Right renal pelvis (tissue), 4 donors: ENCODE measurements around the gene KCNK3. TPM values are rescaled to one million over a fixed set of nuclear protein-coding genes. Genes with fewer than 3 reads are reported as not detected.
"Not testable (repeated sequence)": the region's sequence is repeated elsewhere in the genome, so short reads cannot be mapped to it uniquely, and the experiment has no call there.

ENCODE experiments used
- DNase-seq, 4 donors: peaks; one replicate each; pipeline ENCODE4 v3.0.0-alpha.2; 2013; ENCODE audit warnings: low read depth in 4 of 4, low spot score in 3 of 4, missing footprints in 1 of 4
- polyA plus RNA-seq, 4 donors: library from polyadenylated mRNA; unstranded; fragments of 120-200 nt; gene quantifications; one replicate each; pipeline ENCODE4 v1.2.1, GENCODE V29; 2013; ENCODE audit not compliant: insufficient read length in 4 of 4

The KCNK3 gene
- polyA plus RNA-seq, 4 donors = 0.97 to 5.0 (median 1.6) TPM

DNA sequence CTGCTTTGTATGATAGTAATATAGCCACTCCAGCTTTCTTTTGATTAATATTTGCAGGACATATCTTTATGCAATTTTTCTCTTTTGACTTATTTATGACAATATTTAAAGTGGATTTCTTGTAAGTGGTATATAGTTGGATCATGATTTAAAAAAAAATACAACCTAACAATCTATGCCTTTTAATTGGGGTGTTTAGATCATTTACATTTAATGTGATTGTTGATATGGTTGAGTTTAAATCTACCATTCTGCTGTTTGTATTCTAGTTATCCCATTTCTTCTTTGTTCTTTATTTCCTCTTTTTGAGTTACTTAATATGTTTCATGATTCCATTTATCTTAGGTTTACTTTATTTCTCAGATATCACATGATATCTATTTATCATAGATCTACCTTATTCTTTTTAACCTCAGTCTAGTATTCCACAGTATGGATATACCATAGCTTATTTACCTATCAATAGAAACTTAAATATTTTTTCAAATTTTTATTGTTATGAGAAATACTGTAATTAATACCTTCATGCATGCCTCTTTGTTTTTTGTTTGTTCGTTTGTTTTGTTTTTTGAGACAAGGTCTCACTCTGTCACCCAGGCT is 32.1 kb upstream of the KCNK3 start:
- no peak for DNase-seq

DNA sequence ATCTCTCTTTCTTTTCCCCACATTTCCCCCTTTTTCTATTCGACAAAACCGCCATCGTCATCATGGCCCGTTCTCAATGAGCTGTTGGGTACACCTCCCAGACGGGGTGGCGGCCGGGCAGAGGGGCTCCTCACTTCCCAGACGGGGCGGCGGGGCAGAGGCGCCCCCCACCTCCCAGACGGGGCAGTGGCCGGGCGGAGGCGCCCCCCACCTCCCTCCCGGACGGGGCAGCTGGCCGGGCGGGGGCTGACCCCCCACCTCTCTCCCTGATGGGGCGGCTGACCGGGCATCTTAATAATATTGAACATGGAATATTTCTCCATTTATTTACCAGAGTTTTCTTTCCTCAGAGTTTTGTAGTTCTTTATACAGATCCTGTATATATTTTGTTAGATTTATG is 27.2 kb upstream of the KCNK3 start:
- DNase-seq = not testable (repeated sequence)

DNA sequence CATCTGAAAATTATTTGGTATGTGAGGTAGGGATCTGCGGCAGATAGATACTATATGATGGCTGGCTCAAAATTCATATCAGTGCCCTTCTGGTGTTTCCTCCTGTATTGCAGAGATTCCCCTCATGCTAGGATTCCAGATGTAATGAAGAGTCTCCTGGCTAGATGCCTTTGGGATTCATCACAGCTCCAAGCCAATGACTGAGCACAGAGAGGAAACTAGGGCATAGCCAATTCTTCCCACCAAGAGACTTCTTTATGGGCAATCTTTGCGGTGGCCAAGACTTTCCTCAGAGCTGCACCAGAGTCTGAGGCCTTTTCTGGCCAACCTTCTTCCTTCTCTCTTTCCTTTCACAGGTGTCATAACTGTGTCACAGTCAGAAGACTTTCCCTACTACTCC is 25.9 kb upstream of the KCNK3 start:
- no peak for DNase-seq

DNA sequence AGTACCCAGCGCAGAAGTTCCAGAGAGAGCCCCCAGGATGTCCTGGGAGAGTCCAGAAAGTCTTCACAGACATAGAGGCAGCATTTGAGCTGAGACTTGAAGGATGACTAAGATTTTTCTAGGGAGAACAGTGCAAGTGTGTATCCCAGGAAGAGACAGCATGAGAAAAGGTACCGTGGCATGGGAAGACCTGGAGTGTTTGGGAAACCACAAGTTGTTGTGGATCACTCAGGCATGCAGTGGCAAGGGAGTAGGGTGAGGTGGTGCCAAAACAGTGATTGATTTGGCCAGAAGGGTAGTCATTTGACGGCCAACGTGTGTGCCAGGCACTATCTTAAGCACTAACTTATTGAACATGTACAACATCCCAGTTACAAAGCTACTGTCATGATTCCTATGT is 24.5 kb upstream of the KCNK3 start:
- no peak for DNase-seq

DNA sequence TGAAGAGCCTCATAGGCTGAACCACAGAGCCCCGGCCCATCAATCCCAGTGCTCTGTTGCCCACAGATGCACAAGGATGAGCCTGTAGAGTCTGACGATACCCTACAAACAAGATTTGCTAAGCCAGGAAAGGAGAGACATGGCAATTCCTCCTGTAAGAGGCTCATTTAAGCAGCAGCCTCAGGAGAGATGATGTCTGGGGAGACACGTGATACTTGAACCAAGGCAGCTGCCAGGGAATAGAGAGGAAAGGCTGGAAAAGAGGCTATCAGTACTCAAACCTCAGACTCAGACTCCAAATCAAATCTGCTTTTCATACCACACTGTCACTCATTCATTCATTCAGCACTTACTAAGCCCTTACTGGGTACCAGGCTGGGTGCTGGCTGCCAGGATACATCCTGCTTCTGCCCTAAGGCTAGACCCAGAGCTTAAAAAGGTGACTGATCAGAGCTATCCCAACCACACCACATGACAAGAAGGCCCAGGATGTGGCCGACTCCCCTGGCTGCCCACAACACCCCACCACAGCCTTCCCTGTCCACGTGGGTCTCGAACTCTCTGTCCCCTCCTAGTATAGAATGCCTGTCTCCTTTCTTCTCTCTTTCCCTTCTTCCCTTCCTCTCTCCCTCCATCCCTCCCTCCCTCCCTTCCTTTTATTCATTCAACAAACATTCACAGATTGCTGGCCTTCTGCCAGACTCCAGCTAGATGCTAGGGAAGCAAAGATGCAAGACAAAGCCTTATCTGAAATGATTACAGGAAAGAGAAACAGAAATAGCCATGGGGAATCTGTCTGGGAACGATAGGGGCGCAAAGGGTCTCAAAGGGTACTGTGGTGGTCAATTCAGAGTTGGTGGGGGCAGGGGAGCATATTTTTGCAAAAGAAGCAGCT is 23.4 kb upstream of the KCNK3 start:
- DNase-seq = no peak

DNA sequence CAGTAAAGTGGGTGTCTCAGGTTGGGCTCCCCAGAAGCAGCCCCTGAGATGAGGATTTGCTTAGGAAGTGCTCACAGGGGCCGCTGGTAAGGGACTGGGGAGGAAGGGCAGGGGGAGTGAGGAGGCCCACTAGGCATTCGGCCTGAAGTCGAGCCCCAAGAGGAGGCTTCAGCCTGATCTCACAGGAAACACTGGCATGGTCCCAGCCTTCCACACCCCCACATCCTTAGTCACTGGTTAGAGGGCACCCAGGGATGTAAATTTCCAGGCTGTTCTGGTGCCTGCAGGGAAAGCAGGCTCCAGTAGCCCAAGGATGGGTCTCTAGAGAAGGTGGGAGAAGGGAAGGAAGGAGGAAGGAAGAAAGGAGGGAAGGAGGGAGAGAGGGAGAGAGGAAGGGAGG is 22.4 kb upstream of the KCNK3 start:
- DNase-seq = no peak

DNA sequence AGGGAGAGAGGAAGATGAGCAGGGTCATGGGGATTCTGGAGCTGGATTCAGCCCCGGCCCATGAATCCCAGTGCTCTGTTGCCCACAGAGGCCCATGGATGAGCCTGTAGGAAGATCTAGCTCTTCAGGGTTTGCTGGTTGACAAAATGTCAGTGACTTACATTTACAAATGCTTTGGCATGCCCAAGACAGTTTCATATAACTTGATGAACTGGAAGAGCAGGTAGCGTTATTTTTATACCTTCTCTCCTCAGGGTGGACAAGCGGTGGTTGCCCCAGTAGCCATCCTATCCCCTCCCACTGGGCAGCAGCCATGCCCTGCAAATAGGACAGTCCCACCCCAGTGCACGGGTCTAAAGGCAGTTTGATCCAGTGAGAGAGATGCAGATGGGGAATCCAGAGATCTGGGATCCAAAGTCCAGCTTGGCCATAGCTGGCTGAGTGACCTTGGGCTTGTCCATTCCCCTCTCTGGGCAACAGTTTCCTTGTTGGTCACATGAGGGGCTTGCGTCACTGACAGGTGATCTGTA is 21.5 kb upstream of the KCNK3 start:
- DNase-seq = no peak

DNA sequence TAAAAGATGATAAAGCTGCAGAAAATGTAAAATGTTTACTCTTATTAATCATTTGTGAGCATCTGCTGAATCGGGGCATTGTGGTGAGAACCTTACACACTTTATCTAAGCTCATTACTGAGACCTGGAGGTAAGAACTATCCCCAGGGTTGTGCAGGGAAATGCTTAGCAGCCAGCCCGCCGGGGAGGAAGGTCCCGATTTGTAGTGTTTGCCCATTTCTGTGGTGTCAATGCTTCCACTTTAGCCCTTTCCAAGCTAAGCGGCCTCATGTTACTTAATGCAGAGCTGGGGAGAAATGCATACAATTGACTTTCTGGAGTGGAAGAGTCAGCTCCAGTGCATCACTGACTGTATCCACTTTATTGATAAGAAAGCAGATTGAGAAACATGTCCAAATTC is 20.8 kb upstream of the KCNK3 start:
- no peak for DNase-seq

DNA sequence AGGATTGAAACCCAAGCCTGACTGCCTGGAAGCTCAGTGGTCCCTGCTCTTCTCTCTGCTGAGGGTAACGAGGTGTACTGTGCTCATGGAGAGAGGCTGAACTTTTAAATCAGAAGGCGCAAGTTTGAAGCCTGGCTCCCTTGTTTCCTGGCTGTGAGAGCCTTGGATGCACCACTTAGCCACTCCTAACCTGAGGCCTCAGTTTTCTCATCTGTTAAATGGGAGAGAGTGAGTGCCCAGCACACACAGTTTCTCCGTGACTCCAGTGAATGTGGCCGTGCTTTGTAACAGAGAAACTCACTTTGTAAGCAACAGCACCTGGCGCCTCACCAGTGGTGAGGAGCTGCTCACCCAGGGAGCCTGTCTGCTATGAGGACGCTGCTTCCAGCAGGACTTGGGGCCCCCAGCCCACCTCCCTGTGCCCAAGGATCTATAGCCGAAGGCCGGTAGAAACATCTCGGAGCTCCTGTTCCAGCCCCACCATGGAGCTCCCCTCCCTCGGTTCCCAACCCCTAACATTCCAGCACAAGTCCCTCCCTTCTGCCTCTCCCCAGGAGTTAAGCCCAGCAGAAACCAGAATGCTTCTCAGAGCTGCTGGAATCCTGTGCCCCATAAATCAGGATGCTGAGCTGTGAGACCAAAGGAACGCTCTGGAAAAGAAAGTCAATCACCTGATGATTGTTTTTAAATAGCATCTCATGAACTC is 20.3 kb upstream of the KCNK3 start:
- DNase-seq = no peak

DNA sequence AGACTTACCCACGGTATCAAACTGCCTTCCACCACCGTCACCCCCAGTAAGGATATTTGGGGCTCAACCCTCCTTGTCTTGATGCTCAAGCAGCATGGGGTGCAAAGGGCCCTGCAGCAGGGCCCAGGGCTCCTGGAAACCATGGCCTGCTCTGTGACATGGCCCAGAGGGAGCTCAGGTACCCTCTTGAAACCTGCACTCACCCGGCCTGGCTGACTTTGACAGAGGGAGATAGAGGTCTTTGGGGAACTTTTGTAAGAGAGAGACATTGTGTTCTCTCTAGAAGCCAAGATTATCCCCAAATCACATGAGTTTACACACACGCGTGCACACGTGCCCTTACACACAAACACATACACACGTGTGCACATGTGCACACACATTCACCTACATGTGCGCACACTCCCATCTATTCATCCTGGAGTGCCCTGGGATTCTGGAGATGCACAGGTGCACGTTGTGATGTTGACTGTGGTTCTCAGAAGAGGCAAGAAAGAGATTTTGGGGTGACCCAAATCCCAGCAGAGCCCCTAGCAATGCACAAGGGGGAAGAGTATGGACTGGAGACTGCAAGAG is 19.6 kb upstream of the KCNK3 start:
- DNase-seq = no peak

DNA sequence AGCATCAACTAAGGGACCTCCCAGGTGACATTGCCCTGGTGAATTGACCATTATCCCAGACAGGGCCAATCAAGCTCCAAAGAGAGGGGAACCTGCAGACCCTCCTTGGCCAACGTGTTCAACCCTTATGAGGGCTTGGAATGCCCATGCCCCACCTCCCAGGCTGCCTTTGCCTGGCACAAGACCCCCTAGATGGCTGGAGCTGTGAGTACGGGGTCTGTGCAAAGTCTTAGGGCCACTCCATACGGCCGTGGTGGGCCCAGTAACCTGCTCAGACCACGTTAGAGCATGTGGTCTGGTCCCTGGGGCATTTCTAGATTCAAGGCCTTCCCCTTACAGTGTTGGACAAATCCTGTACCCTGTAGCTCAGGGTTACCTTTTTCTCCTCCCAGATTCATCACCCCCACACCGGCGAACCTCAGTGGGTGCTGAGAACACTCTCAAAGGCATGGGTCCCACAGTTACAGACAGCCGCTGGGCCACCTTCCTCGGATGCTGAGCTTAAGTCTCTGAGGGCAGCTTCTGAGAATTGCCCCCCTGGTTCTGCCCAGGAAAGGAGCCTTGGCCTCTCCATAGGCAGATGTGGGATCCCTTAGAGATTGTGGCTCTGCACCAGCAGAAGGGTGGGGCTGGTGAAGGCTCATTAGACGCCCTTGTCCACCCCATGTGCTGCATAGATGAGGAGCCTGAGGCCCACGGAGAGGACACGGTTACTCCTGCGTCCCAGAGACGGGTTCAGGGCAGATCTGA is 18.3 kb upstream of the KCNK3 start:
- no peak for DNase-seq

DNA sequence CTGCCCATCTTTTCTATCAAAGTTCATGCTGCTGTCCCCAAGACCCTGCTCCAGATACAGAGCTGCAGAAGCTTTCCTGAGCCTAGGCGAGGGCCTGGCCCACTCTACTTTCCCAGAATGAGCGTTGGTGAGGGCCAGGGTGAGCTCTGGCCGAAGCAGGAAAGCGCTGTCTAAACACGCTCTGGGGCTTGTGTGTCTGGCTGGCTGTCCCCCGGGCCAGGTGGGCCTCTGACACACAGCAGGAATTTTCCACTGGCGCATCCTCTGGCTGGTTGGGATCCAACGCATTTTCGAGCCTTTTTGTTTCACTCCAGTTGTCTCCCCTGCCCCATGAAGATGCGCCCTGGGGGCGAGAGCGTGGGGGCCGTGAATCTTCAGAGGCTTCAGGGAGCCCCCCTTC is 17.8 kb upstream of the KCNK3 start:
- no peak for DNase-seq

DNA sequence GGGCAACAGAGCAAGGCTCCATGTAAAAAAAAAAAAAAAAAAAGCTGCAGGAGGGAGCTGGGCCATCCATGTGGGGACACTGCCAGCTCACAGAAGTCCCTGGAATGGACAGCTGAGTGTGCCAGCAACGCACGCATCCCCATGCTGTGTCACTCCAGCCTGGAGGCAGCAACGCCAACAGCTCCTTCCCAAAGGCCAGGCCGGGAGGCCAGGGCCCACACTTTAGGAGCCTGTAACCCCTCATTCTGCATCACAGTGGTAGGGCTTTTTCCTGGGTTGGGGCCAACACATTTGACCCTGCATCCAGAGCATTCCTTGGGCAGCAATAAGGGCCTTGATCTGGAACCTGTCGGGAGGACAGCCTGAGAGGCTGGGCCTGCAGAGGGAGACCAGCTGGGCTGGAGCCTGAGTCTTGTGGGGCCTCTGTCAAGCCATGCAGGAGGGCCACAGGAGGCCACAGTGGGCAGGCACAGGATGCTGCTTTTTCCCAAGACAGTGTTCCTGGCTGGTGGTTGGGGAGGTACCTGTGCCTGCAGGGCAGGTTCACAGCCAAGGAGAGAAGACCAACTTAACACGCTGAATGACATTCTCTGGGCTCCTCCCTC is 16.8 kb upstream of the KCNK3 start:
- no peak for DNase-seq

DNA sequence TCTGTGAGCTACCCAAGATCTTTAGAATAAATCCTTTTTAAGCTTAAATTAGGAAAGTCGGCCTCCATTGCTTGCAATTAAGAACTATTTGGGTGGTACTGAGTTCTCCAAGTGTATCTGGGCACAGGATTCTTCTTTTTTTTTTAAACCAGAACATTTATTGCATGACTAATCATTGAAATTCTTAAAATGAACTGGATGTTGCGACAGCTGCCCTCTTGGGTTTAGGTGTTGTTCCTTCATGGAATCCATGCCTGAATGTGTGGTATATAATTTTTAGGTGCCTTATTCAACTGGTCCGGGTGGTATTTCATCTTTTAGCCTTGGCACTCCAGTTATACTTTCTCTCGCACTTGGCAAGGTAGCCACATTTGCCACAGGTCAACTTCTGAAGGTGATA is 14.5 kb upstream of the KCNK3 start:
- DNase-seq = no peak

DNA sequence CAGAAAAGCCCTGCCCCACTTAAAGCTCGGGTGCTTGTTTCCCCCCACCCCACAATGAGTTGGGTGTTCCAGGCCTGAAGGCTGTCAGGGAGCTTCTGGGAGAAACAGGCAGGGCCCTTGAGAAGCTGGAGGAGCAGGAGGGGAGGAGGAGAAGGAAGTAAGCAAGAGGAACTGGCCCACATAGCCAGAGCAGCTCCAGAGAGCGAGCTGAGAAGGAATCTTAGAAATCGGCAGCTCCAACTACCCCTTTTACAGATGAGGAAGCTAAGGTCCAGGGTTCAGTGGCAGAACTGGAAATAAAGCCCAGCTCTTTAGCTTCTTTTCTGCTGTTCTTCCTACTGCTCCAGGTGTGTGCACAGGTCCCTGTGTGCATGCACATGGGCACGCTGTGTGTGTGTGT is 12.7 kb upstream of the KCNK3 start:
- no peak for DNase-seq

DNA sequence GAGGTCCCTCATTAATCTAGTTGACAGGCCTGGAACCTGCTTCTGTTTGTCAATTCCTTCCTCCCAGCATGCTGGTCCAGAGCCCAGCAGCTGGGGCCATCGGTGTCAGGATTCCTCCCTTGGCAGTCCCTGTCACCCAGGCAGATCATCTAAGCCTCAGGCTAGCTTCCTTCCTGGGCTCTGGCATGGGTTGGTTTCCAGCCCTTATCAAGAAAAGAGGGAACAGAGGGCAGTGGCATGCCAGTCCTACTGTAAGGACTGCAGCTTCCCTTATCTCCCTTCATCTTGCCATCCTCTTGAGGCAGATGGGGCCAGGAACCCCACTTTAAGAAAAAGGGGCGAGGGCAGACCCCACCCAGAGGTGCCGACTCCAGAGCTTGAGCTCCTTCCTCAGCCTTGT is 10.9 kb upstream of the KCNK3 start:
- DNase-seq = no peak

DNA sequence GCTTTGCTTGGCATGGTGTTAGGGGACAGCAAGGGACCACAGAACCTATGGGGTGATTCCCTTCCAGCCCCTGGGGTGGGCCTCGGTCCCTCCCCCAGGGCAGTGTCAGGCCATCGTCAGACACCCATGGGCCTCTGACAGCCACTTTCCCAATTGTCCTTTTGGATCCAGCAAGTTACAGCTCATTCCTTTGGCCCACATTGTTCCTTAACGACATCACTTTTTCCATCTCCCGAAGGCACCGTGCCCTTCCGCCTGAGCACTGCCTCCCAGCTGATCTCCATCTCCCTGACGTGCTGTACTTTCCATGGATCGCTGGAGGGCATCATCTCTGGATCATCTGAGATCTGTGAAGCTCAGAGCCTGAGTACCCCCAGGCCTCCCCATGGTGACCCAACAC is 10.4 kb upstream of the KCNK3 start:
- DNase-seq = no peak

DNA sequence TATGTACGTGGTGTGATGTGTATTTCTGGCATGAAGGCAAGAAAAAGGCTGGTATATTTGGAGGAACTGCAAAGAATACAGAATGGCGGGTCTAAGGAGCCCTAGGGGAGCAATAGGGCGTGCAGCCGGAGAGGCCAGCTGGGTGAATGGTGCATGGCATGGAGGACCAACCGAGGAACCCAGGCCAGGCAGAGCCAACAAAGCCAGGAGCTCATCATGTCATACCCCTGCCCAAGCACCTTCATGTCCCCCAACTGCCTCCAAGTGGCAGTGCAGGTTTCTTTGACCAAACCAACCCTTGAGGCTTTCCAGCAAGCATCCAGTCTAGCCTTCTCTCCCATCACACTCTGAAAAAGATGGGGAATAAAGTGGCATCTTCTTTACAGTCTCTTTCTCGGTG is 8.9 kb upstream of the KCNK3 start:
- DNase-seq = no peak

DNA sequence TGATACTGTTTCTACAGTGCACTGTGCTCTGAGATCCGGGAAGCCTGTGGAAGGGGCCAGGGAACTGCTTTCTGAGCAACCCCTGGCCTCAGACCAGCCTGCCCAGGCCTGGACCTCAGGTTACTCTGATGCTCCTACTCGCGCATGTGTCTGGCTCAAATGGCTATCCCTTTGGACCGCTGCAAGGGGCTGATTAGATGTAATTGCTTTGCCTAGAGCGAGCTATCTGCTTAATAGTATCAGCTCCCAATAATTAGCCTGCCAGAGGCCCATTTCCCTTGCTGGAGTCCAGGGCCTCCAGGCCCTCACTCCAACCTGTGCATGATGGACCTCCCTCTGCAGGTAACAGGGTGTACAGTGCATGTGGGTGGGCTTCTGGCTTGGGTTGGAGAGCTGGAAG is 7.2 kb upstream of the KCNK3 start:
- DNase-seq = no peak
